HG03095 (cell line): ENCODE measurements around the gene MAP4K4.
A peak's percentile ranks its signal among the peaks of the same experiment; 100 is the strongest.

Experiments
- ATAC-seq: cut with Tn5 transposase; IDR thresholded peaks from one replicate; pipeline ENCODE4 v1.9.1; 2021; ENCODE audit warnings: moderate library complexity; ENCODE audit not compliant: unreplicated experiment

The MAP4K4 gene

GRCh38 chr2:101697124-101698013 is at the start of gene MAP4K4:
MAP4K4 (plus strand) TSS chr2:101697707; CDS start chr2:101698081, 374 bp downstream.
- ATAC-seq = peak; percentile 51

- ATAC-seq = no peak
These were observed 44.0 kb upstream of the MAP4K4 start for GRCh38 chr2:101653469-101653868.

GRCh38 chr2:101655702-101656422 is 41.6 kb upstream of the MAP4K4 start:
- no peak for ATAC-seq

GRCh38 chr2:101657787-101658186 is 39.7 kb upstream of the MAP4K4 start:
- ATAC-seq = no peak

GRCh38 chr2:101658387-101658786 is 39.1 kb upstream of the MAP4K4 start:
- no peak for ATAC-seq

- no peak for ATAC-seq
These were observed 32.2 kb upstream of the MAP4K4 start for GRCh38 chr2:101665312-101665711.

GRCh38 chr2:101667823-101668222 is 29.7 kb upstream of the MAP4K4 start:
- ATAC-seq = no peak

- no peak for ATAC-seq
These were observed 25.5 kb upstream of the MAP4K4 start for GRCh38 chr2:101672047-101672446.

GRCh38 chr2:101673920-101674319 is 23.6 kb upstream of the MAP4K4 start:
- no peak for ATAC-seq

GRCh38 chr2:101675512-101675911 is 22.0 kb upstream of the MAP4K4 start:
- ATAC-seq = no peak

GRCh38 chr2:101676674-101677073 is 20.8 kb upstream of the MAP4K4 start:
- no peak for ATAC-seq

GRCh38 chr2:101677658-101678057 is 19.8 kb upstream of the MAP4K4 start:
- no peak for ATAC-seq

GRCh38 chr2:101678379-101678778 is 19.1 kb upstream of the MAP4K4 start:
- no peak for ATAC-seq

- ATAC-seq = no peak
These were observed 18.3 kb upstream of the MAP4K4 start for GRCh38 chr2:101679037-101679726.

- ATAC-seq = no peak
These were observed 17.6 kb upstream of the MAP4K4 start for GRCh38 chr2:101679801-101680487.

- no peak for ATAC-seq
These were observed 15.2 kb upstream of the MAP4K4 start for GRCh38 chr2:101682311-101682710.

GRCh38 chr2:101684313-101684712 is 13.2 kb upstream of the MAP4K4 start:
- ATAC-seq = no peak

GRCh38 chr2:101688261-101688660 is 9.2 kb upstream of the MAP4K4 start:
- ATAC-seq = no peak

GRCh38 chr2:101689114-101689825 is 8.2 kb upstream of the MAP4K4 start:
- ATAC-seq = no peak

GRCh38 chr2:101690547-101691152 is 6.9 kb upstream of the MAP4K4 start:
- ATAC-seq = no peak
